RWPE1 (cell line): Measurements from ENCODE around the gene FRMD8.

Experiments
- CTCF ChIA-PET: fragments of 350-600 bp; sonication (Branson Sonifier 250); formaldehyde crosslinking; extraction: SDS; loops from one replicate; lab custom pipeline; 2021; lab: Yijun Ruan, JAX
- POLR2A ChIA-PET: fragments of 400-600 bp; formaldehyde crosslinking; extraction: SDS; loops from one replicate; lab custom pipeline; 2020; ENCODE audit warnings: antibody characterized with exemption; ENCODE audit not compliant: low non-redundant PET; lab: Yijun Ruan, JAX
- DNase-seq: peaks from one replicate; pipeline ENCODE4 v3.0.0; 2012; ENCODE audit warnings: low spot score
- H3K27ac ChIP-seq: fragments of 450-650 bp; 2 replicates; pipeline ENCODE4 v1.5.1; 2017
- CTCF ChIP-seq: fragments of 450-650 bp; conservative IDR thresholded peaks from 2 replicates; pipeline ENCODE4 v1.5.1; 2017; ENCODE audit warnings: low read depth, mild to moderate bottlenecking

Gene FRMD8

GRCh38 chr11:65386307-65387140, at the start of gene FRMD8:
Gene FRMD8 (plus strand): TSS chr11:65386637. CDS start chr11:65387037, 400 bp downstream.
- H3K27ac ChIP-seq = peak within 1 kb of the TSS; percentile 100
- CTCF ChIA-PET = interaction anchor here (0.6 to 1.0 kb wide), 3 partner anchors 8 to 82 kb away, joined by 3 to 5 read pairs (median 4); no protein-coding TSS in a partner anchor
- peak; percentile 88 for DNase-seq
- POLR2A ChIA-PET = no interaction called here
- TF ChIP-seq CTCF = no peak

GRCh38 chr11:65338676-65339075, 47.8 kb upstream of the FRMD8 start:
- CTCF ChIA-PET = interaction anchor here (0.6 to 1.2 kb wide), 2 partner anchors 9 kb away, joined by 3 read pairs; no protein-coding TSS in a partner anchor

GRCh38 chr11:65340226-65340625, 46.2 kb upstream of the FRMD8 start:
- no peak for TF ChIP-seq CTCF
- CTCF ChIA-PET = no interaction called here
- no peak overlapping the region for H3K27ac ChIP-seq
- DNase-seq = no peak
- POLR2A ChIA-PET = no interaction called here

More at GRCh38 chr11:65338676-65339075, 47.8 kb upstream of the FRMD8 start:
- DNase-seq = no peak
- TF ChIP-seq CTCF = no peak
- POLR2A ChIA-PET = no interaction called here
- peak overlapping the region; percentile 24; the same call in 1 of the 2 replicates for H3K27ac ChIP-seq

GRCh38 chr11:65341856-65342255, 44.6 kb upstream of the FRMD8 start:
- no peak for TF ChIP-seq CTCF
- POLR2A ChIA-PET = no interaction called here
- H3K27ac ChIP-seq = no peak overlapping the region
- DNase-seq = no peak
- CTCF ChIA-PET = interaction anchor here (0.7 to 0.9 kb wide), 3 partner anchors 10 to 1677 kb away, joined by 3 to 5 read pairs (median 3); no protein-coding TSS in a partner anchor

GRCh38 chr11:65351511-65351910, 34.9 kb upstream of the FRMD8 start:
- H3K27ac ChIP-seq = peak overlapping the region; percentile 33
- no peak for TF ChIP-seq CTCF
- CTCF ChIA-PET = interaction anchor here (0.6 to 1.7 kb wide), 6 partner anchors 11 to 533 kb away, joined by 3 to 5 read pairs (median 3); no protein-coding TSS in a partner anchor
- POLR2A ChIA-PET = no interaction called here
- DNase-seq = no peak

- POLR2A ChIA-PET = no interaction called here
- TF ChIP-seq CTCF = peak; percentile 56
Observed at GRCh38 chr11:65352783-65353182, 33.7 kb upstream of the FRMD8 start.

More at GRCh38 chr11:65352783-65353182, 33.7 kb upstream of the FRMD8 start:
- DNase-seq = no peak
- peak overlapping the region; percentile 33 for H3K27ac ChIP-seq
- CTCF ChIA-PET = interaction anchor here (0.6 to 1.7 kb wide), 9 partner anchors 9 to 187 kb away, joined by 3 to 5 read pairs (median 4); no protein-coding TSS in a partner anchor
